Psoas muscle (tissue), 8 donors: ENCODE data around the gene MYL2. TPM values are rescaled to one million over a fixed set of nuclear protein-coding genes. Genes with fewer than 3 reads are reported as not detected.

Source experiments
- ATAC-seq, 4 donors: fragments of 200-7000 bp; cut with Tn5 transposase; one replicate each; pipeline ENCODE4 v1.9.1; 2020; ENCODE audit warnings: moderate library complexity in 3 of 4, mild to moderate bottlenecking in 2 of 4
- DNase-seq, 2 donors: peaks; one replicate each; pipeline ENCODE4 v3.0.0-alpha.2; 2020
- H3K27ac ChIP-seq: fragments of 200-600 bp; one replicate; pipeline ENCODE4 v1.8.0; 2022
- H3K27me3 ChIP-seq, 3 donors: fragments of 200-600 bp in 1 of 3; one replicate each; pipeline versions ENCODE4 v1.6.1 to v1.8.0; 2013 to 2022; ENCODE audit warnings: low read length in 2 of 3, mild to moderate bottlenecking in 2 of 3, moderate library complexity in 1 of 3; ENCODE audit not compliant: insufficient read depth in 3 of 3
- H3K36me3 ChIP-seq, 2 donors: fragments of 200-600 bp in 1 of 2; one replicate each; pipeline versions ENCODE4 v1.6.1 to v1.8.0; 2013 to 2022; ENCODE audit warnings: low read depth in 1 of 2, mild to moderate bottlenecking in 1 of 2, moderate library complexity in 1 of 2; ENCODE audit not compliant: insufficient read depth in 1 of 2
- H3K4me1 ChIP-seq: fragments of 200-600 bp; one replicate; pipeline ENCODE4 v1.8.0; 2022
- H3K4me3 ChIP-seq: fragments of 200-600 bp; one replicate; pipeline ENCODE4 v1.8.0; 2022; ENCODE audit warnings: mild to moderate bottlenecking
- H3K9me3 ChIP-seq: fragments of 200-600 bp; one replicate; pipeline ENCODE4 v1.8.0; 2022
- CTCF ChIP-seq: fragments of 200-600 bp; IDR thresholded peaks from one replicate; pipeline ENCODE4 v1.8.0; 2022; ENCODE audit warnings: antibody characterized with exemption
- WGBS, 3 donors: extraction: QIAGEN DNeasy Blood & Tissue Kit; methylation state at CpG; one replicate each; pipeline versions ENCODE4 v1.1.6 to v1.1.7; 2013; 5-methylcytosine and 5-hydroxymethylcytosine counted together
- intact Hi-C, 2 donors: fragments of 100-400 bp; cut with DNase I; formaldehyde crosslinking; loops; one replicate each; pipeline versions ENCODE4 v1.11.0 to v1.14.2; 2022
- polyA plus RNA-seq, 3 donors: library from polyadenylated mRNA; stranded (reverse); fragments of 200-250 nt; gene quantifications; one replicate each; pipeline ENCODE4 v1.2.3, GENCODE V29; 2013
- total RNA-seq, 4 donors: library from RNA; stranded (reverse); fragmentation: NEBNext Ultra II Directional in 2 of 4; extraction: Animal tissue kit (Norgen Biotek cat#: 25700) in 2 of 4; gene quantifications; one replicate each; pipeline versions ENCODE4 v1.2.1 to v1.2.4, GENCODE V29; 2021 to 2023
- donor health status: healthy with polysubstance abuse.
- donor health status: DM: no; HTN: no; CAD: no; lungs with moderate emphysema.
- donor health status: Bipolar disorder and iron deficiency.
- donor health status: healthy.
- donor health status: DM: yes; HTN: yes; CAD: no.
- donor health status: DM: no; HTN: no; CAD: no.
- donor health status: DM: no; HTN: no; CAD: no.
- donor health status: DM: yes; HTN: yes; CAD: no.

MYL2 gene
- total and polyA plus RNA-seq, 7 donors = 7,765 to 31,606 (median 17,490) TPM

- Histone ChIP-seq H3K9me3 (no peaks in the 10 kb centered on the region), H3K4me1 (peaks cover 3% of the 10 kb centered on the region), H3K27me3 (no peaks in the 10 kb centered on the region), H3K27ac (peak overlapping the region; percentile 75), H3K4me3 (no peak overlapping the region), H3K36me3 (no peaks in the 10 kb centered on the region)
- no peak for TF ChIP-seq CTCF
- DNase-seq (no peak), ATAC-seq (no peak)
- intact Hi-C loops = loop anchor here in 1 of 2 donors (10.0 kb wide), 1 partner anchor 243 kb away; no protein-coding TSS in a partner anchor
- WGBS, 3 donors = 38 to 49% (median 43%) methylated on average over 11 of the region's 11 CpGs
These were observed 11.7 kb upstream of the MYL2 start for GRCh38 chr12:110932046-110932445.

- WGBS, 3 donors = 15 to 26% (median 26%) methylated on average over 16 of the region's 16 CpGs
- intact Hi-C loops = loop anchor here in 1 of 2 donors (10.0 kb wide), 1 partner anchor 243 kb away; no protein-coding TSS in a partner anchor
- no peak for TF ChIP-seq CTCF
- Histone ChIP-seq H3K27me3 (no peaks in the 10 kb centered on the region), H3K36me3 (no peaks in the 10 kb centered on the region), H3K4me3 (no peak overlapping the region), H3K4me1 (peaks cover 3% of the 10 kb centered on the region), H3K9me3 (no peaks in the 10 kb centered on the region), H3K27ac (peak overlapping the region; percentile 75)
- DNase-seq = peak; percentile 71 to 85
- ATAC-seq = peak; percentile 71 to 78 (median 76)
These were observed 10.9 kb upstream of the MYL2 start for GRCh38 chr12:110931315-110931728.

DNA sequence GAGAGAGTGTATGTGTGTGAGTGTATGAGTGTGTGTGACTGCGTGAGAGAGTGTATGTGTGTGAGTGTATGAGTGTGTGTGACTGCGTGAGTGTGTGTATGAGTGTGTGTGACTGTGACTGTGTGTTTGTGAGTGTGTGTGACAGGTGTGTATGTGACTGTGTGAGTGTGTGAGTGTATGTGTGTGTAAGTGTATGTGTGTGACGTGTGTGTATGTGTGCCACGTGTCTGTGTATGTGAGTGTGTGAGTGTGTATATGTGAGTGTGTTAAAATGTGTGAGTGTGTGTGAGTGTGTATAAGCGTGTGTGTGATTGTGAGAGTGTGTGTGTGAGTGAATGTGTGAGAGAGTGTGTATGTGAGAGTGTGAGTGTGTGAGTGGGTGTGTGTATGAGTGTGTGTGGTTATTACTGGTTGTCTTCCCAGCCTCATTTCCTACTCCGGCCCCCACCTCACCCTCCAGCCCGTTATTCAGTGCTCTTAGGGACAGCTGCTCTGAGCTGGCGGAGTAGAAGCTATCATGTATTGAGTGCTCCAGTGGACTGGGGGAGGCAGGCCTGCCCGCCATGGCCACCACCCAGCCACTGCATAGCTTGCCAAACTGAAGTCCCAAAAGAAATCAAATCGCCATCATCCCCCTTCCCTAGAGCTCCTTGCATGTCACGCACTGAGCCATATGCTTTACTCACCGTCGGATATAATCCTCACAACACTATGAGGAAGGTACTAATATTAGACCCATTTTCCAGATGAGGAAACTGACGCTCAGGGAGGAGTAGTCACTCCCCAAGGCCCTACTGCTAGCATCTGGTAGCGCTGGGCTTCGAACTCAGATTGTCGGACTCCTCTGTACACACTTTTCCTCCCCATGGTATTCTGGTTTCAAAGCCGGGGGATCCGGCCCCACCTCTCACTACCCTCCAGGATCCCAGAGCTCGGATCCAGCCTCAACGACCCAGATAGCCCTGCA is 10.3 kb upstream of the MYL2 start:
- no peaks in the 10 kb centered on the region for H3K4me1 ChIP-seq
- no peaks in the 10 kb centered on the region for H3K36me3 ChIP-seq
- peak in 3 of 4 donors; percentile 5 to 12 (median 9) for ATAC-seq
- no peak for DNase-seq
- no peak for TF ChIP-seq CTCF
- no peaks in the 10 kb centered on the region for H3K9me3 ChIP-seq
- 45 to 57% (median 47%) methylated on average over 21 of the region's 21 CpGs for WGBS, 3 donors
- no peaks in the 10 kb centered on the region for H3K27me3 ChIP-seq
- intact Hi-C loops = loop anchor here in 1 of 2 donors (10.0 kb wide), 1 partner anchor 244 kb away; no protein-coding TSS in a partner anchor
- peak overlapping the region; percentile 75 for H3K27ac ChIP-seq
- H3K4me3 ChIP-seq = no peak overlapping the region

GRCh38 chr12:110929818-110930217 is 9.4 kb upstream of the MYL2 start:
- TF ChIP-seq CTCF = no peak
- peak overlapping the region; percentile 75 for H3K27ac ChIP-seq
- 66 to 88% (median 75%) methylated on average over 1 of the region's 1 CpG for WGBS, 3 donors
- H3K27me3 ChIP-seq = no peaks in the 10 kb centered on the region
- no peak for ATAC-seq
- no peak for DNase-seq
- no peaks in the 10 kb centered on the region for H3K9me3 ChIP-seq
- intact Hi-C loops = loop anchor here in 1 of 2 donors (10.0 kb wide), 1 partner anchor 245 kb away; no protein-coding TSS in a partner anchor
- H3K4me3 ChIP-seq = no peak overlapping the region
- H3K4me1 ChIP-seq = no peaks in the 10 kb centered on the region
- H3K36me3 ChIP-seq = no peaks in the 10 kb centered on the region
